GM18502 (cell line): Measurements from ENCODE around the gene PDGFD.

Experiments
- ATAC-seq: cut with Tn5 transposase; IDR thresholded peaks from one replicate; pipeline ENCODE4 v1.9.1; 2021; ENCODE audit warnings: mild to moderate bottlenecking; ENCODE audit not compliant: unreplicated experiment, poor library complexity

PDGFD gene

DNA sequence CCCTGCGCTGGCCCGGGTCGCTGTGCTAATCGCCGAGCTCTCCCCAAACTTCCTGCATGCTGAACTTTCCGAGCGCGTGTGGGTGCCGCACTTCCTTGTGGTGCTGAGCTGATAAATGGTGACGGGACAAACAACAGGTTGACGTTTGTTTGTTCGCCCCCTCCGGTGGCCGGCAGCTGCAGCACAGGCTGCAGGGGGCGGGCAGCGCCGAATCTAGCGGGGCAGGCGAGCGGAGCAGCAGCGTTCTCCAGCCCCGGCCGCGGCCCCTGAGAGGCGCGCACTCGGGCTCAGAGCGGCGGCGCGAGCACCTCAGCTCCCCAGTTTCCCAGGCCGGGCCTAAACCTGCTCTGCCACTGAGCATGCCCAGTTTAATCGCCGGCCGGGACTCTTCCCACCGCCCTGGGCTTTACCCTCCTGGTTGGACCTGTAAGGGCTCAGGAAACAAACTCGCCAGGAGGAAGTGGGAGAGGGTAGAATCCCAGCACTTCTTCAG is at the start of gene PDGFD:
PDGFD (minus strand) TSS at position 120 of the 493 bp plus-strand sequence.
- ATAC-seq: peak; percentile 94

- ATAC-seq: no peak
Measured at GRCh38 chr11:104206936-104207335, 43.0 kb upstream of the PDGFD start.

- no peak for ATAC-seq
Measured at GRCh38 chr11:104205838-104206237, 41.9 kb upstream of the PDGFD start.

DNA sequence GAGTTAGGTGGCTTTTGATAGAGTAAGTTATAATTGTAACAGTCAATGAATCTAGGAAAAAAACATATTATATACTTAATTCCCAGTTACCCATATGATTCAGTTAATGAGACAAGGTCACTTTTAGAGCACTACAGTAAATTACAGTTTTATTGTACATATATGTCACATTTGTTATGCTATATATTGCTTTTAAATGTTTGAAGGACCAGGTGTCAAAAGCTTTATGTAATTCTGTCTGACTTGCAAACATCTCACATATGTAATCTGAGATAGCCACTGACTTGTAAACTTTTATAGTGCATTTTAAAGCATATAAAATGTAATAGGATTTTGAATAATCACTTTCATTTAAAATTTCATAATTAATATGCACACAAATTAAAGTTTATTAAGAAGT is 36.7 kb upstream of the PDGFD start:
- ATAC-seq: no peak

DNA sequence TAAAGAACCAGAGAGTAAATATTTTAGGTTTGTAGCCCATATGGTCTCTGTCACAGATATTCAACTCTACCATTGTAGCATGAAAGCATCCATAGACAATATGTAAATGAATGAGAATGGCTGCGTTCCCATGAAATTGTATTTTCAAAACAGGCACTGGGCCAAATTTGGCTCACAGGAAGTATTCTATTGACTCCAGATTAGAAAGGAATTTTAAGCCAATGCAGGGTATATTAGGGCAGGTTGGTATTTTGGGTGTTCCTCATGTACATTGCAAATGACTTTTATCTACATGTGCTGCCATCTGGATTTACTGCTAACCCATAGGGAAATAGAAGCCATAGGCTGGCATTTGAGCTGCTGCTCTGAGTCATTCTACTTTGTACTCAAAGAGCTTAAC is 35.1 kb upstream of the PDGFD start:
- ATAC-seq: no peak

DNA sequence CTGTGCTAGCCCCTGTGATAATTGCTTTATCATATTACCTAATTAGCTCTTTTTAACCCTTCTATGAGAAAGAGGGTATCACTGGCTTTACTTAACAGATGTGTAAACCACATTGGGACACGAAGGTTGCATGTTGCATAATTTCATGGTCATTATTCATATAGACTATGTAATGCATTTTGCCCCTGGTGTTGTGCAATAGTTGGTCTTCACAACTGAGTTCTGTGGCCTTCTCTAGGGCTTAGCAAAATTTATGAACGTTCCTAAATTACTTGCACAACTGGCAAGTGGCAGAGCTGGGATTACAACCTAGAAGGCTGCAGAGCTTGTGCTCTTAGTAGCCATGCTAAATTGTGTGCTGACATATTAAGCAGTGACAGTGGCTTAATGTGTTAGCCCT is 34.6 kb upstream of the PDGFD start:
- no peak for ATAC-seq

DNA sequence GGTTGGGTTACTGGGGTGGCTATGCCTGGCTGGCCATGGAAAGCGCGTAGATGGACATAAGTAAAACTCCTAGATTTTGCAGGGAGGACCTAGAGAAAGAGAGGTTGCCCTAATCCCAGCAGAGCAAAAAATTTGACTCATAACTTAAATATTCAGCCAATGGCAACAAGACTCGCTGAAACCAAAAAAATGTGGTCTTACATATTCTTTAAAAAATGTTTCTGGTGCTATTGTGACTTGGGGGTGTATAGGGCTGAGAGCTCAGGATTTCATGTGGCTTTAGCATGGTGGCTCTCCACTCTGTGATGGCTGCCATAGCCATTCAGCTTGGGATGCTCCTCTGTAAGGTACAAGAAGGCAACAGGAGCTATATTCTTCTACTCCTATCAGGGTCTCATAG is 27.2 kb upstream of the PDGFD start:
- no peak for ATAC-seq

GRCh38 chr11:104183593-104183992 is 19.6 kb upstream of the PDGFD start:
- no peak for ATAC-seq

DNA sequence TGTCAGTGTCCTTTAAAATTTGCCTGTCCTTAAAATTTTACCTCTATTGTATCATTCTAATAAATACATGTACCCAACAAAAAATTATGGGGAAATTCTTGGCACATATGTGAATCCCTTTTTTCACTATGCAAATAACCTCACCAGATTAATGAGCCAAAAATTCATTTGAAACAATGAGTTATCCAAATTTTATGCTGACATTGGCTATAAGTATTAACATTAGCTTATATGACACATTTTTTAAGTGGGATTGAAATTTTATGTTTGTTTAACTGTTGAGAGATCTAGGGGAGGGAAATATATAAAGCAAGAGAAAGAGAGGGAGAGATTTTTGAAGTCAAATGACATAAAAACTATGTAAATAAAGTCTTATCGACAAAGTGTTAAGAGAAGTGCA is 11.8 kb upstream of the PDGFD start:
- ATAC-seq: no peak

- no peak for ATAC-seq
Measured at GRCh38 chr11:104169091-104169490, 5.1 kb upstream of the PDGFD start.

DNA sequence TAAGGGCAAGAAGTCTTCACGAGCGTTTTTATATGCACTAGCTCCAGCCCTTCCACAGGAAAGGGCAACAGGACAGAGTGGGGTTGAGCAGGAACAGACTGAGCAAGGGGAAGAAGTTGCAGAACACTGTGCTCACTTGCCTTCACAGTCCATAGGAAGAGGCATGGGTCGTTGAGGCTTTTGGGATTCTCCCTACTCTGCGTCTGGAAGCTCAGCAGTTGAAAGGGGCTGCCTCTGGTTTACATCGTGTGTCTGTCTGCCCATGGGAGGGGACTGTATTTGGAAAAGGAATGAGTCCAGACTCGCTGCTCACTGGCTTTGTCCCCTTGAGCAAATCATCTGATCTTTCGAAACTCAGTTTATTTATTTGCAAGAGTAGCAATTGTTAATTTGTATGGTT is 1.1 kb upstream of the PDGFD start:
- no peak for ATAC-seq

GRCh38 chr11:104163100-104164027 is 583 bp downstream of the PDGFD start:
- no peak for ATAC-seq

- no peak for ATAC-seq
Measured at GRCh38 chr11:104161751-104162450, 2.0 kb downstream of the PDGFD start.

DNA sequence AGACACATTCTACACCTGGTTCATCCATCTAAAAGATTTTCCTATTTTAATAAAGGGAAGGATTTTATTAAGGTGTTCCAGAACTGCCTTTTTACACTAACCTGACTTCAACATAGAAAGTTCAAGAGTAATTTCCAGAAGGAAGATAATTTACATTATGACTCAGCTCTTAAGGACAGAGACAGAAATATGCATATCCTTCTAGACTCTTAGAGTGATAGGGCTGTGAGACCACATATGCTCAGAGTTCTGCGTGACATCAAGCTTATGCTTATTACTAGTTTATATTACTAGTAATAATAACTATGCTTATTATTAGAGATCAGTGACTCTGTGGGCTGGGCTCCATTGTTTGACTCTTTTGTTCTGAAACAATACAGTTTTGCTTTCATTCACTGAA is 4.6 kb downstream of the PDGFD start:
- ATAC-seq: no peak

- no peak for ATAC-seq
Measured at GRCh38 chr11:104155375-104155774, 8.6 kb downstream of the PDGFD start.

DNA sequence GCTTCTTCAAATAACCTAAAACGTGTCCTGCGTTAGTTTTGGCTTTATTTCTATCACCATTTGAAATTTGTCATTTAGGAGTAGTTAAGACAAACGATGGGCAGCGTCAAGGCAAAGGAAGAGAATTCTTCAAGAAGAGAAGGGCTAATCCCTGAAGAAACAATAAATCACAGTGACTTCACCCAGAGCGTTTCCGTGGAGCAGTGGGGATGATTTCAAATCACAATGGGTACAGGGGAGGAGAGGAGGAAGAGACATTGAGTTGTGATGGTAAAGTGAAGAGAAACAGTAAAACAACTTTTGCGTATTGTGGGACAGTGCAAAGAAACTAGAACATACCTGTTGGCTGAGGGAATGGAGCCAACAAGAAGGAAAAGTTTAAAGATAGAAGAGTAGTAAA is 9.7 kb downstream of the PDGFD start:
- no peak for ATAC-seq

GRCh38 chr11:104152941-104153505 is 10.9 kb downstream of the PDGFD start:
- no peak for ATAC-seq

- ATAC-seq: no peak
Measured at GRCh38 chr11:104151404-104152204, 12.3 kb downstream of the PDGFD start.

DNA sequence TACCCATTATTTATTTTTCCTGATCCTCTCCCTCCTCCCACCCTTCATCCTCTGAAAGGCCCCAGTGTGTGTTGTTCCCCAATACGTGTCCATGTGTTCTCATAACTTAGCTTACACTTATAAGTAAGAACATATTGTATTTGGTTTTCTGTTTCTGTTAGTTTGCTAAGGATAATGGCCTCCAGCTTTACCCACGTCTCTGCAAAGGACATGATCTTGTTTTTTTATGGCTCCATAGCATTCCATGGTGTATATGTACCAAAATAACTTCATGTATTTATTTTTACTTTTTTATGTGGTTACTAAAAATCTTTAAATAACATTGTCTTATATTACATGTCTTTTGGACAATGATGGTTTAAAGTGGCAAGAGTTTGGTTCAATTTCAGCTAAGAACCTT is 15.2 kb downstream of the PDGFD start:
- no peak for ATAC-seq

DNA sequence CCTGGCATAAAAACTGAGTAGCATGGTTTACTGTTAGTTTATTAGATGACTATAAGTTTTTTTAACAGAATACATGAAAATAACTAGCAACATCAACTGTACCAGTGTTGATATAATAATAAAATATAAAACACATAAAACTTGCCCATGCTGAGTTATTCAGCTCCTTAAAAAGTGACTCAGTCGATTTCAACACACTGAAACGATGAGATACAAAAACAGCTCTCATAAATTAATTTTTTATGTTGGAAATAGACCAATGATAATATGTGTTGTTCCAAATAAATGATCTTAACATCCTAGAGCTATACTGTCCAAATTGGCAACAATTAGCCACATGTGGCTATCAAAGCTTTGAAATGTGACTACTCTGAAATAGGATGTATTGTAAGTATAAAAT is 15.9 kb downstream of the PDGFD start:
- no peak for ATAC-seq
